Testis (tissue), 3 donors: ENCODE measurements around the gene PRR23B. TPM values are rescaled to one million over a fixed set of nuclear protein-coding genes. Genes with fewer than 3 reads are reported as not detected.
"Not testable (repeated sequence)": the region's sequence is repeated elsewhere in the genome, so short reads cannot be mapped to it uniquely, and the experiment has no call there.

Experiments
- DNase-seq: peaks from one replicate; pipeline ENCODE4 v3.0.0-alpha.2; 2019
- H3K27ac ChIP-seq, 2 donors: fragments of 200-600 bp; sonication (generic); one replicate each; pipeline ENCODE4 v1.5.1; 2019
- H3K27me3 ChIP-seq: fragments of 200-600 bp; sonication (generic); one replicate; pipeline ENCODE4 v1.5.1; 2019
- H3K36me3 ChIP-seq: fragments of 200-600 bp; sonication (generic); one replicate; pipeline ENCODE4 v1.5.1; 2017; ENCODE audit warnings: low read depth; ENCODE audit errors: missing control alignments
- H3K4me1 ChIP-seq: fragments of 200-600 bp; sonication (generic); one replicate; pipeline ENCODE4 v1.5.1; 2019
- H3K4me3 ChIP-seq, 2 donors: fragments of 200-600 bp; sonication (generic); one replicate each; pipeline ENCODE4 v1.5.1; 2017 to 2019
- H3K9me3 ChIP-seq: fragments of 200-600 bp; sonication (generic); one replicate; pipeline ENCODE4 v1.5.1; 2017
- POLR2A ChIP-seq: fragments of 450-650 bp; IDR thresholded peaks from one replicate; pipeline ENCODE4 v1.6.1; 2017; ENCODE audit warnings: antibody characterized with exemption, mild to moderate bottlenecking, moderate library complexity
- WGBS, 2 donors: methylation state at CpG; one replicate each; pipeline ENCODE4 v1.1.5; 2018; 5-methylcytosine and 5-hydroxymethylcytosine counted together
- intact Hi-C: fragments of 100-400 bp; cut with DNase I; formaldehyde crosslinking; loops from one replicate; pipeline ENCODE4 v1.15.1; 2023; ENCODE audit warnings: low total_unique reads
- polyA plus RNA-seq: library from polyadenylated mRNA; stranded (reverse); fragments of 350-450 nt; fragmentation: Illumina TruSeq; extraction: RNeasy Lipid Tissue Mini Kit (QIAGEN cat#74804); gene quantifications from one replicate; pipeline ENCODE4 v1.2.3, GENCODE V29; 2014; ENCODE audit warnings: low read depth, low replicate concordance; ENCODE audit not compliant: insufficient read depth
- total RNA-seq, 2 donors: library from RNA; depleted of rRNA; stranded (reverse); fragments of >200 nt; gene quantifications; one replicate each; pipeline ENCODE4 v1.2.3, GENCODE V29; 2016
- TF ChIP-seq, protein P1 (sequence below), 3 experiments: fragments of 450-650 bp in 2 of 3; fragments of 200-600 bp in 1 of 3; sonication (generic) in 1 of 3; IDR thresholded peaks; one replicate each; pipeline ENCODE4 v1.5.1; 2016 to 2019; ENCODE audit warnings: antibody characterized with exemption in 3 of 3, mild to moderate bottlenecking in 2 of 3, moderate library complexity in 1 of 3

PRR23B gene
- total and polyA plus RNA-seq, 3 donors from 2014 or later, result 0.93 to 3.7 (median 1.8) TPM

- intact Hi-C loops, result no loop called here
- TF ChIP-seq, protein P1, sequence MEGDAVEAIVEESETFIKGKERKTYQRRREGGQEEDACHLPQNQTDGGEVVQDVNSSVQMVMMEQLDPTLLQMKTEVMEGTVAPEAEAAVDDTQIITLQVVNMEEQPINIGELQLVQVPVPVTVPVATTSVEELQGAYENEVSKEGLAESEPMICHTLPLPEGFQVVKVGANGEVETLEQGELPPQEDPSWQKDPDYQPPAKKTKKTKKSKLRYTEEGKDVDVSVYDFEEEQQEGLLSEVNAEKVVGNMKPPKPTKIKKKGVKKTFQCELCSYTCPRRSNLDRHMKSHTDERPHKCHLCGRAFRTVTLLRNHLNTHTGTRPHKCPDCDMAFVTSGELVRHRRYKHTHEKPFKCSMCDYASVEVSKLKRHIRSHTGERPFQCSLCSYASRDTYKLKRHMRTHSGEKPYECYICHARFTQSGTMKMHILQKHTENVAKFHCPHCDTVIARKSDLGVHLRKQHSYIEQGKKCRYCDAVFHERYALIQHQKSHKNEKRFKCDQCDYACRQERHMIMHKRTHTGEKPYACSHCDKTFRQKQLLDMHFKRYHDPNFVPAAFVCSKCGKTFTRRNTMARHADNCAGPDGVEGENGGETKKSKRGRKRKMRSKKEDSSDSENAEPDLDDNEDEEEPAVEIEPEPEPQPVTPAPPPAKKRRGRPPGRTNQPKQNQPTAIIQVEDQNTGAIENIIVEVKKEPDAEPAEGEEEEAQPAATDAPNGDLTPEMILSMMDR (IDR thresholded peaks at IDR 0.05), result no peak
- TF ChIP-seq POLR2A, result no peak
- no peak for DNase-seq
- no peaks in the 10 kb centered on the region for H3K4me1 ChIP-seq
- 63 to 67% methylated on average over 17 to 50 of the region's 50 CpGs for WGBS, 2 donors
- no peak overlapping the region for H3K27ac ChIP-seq
- no peaks in the 10 kb centered on the region for H3K36me3 ChIP-seq
- no peaks in the 10 kb centered on the region for H3K9me3 ChIP-seq
- H3K4me3 ChIP-seq, result peak overlapping the region; percentile 22 to 54
- H3K27me3 ChIP-seq, result no peaks in the 10 kb centered on the region
Observed at GRCh38 chr3:139043554-139044365, 23.0 kb upstream of the PRR23B start.

GRCh38 chr3:139037478-139037877, 16.8 kb upstream of the PRR23B start:
- intact Hi-C loops, result no loop called here
- Histone ChIP-seq H3K4me1 (no peaks in the 10 kb centered on the region), H3K27me3 (no peaks in the 10 kb centered on the region), H3K4me3 (no peak overlapping the region), H3K27ac (no peak overlapping the region), H3K36me3 (no peaks in the 10 kb centered on the region), H3K9me3 (no peaks in the 10 kb centered on the region)
- 89% methylated on average over 6 of the region's 6 CpGs for WGBS, 2 donors
- DNase-seq, result no peak
- TF ChIP-seq, protein P1 (IDR thresholded peaks at IDR 0.05), result no peak
- TF ChIP-seq POLR2A, result no peak

DNA sequence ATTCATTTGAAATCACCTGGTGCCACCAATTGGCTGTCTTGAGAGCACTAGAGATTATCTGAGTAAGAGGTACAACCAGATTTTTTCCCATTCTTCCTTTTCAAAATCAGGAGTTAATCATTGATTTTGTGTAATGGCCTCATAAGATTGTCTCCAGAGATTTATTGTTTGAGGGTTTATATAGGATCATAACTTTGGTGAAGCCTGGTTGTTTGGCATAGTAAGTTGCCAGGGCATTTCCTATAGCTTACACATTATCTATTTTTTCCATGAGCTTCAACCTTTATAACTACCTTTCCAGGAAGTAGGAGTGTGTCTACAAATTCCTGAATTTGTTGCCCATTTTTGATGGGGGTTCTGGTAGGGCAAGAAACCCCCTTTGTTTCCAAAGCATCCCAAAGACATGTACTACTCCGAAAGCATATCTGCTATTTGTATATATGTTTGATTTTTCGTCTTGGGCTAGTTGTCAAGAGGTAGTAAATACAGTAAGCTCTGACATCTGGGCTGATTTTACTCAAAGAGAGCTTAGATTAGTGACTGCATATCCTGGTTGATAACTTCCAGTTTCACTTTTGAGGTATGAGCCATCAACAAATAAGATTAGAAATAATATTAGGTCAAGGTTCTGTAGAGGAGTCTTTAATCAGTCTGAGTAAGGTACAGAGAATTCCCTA, 11.7 kb upstream of the PRR23B start:
- H3K27me3 ChIP-seq, result no peaks in the 10 kb centered on the region
- H3K4me3 ChIP-seq, result no peak overlapping the region
- H3K4me1 ChIP-seq, result no peaks in the 10 kb centered on the region
- H3K27ac ChIP-seq, result no peak overlapping the region
- H3K36me3 ChIP-seq, result no peaks in the 10 kb centered on the region
- H3K9me3 ChIP-seq, result no peaks in the 10 kb centered on the region
- DNase-seq, result no peak
- TF ChIP-seq, protein P1 (IDR thresholded peaks at IDR 0.05), result no peak
- no peak for TF ChIP-seq POLR2A
- WGBS, 2 donors, result 85 to 86% methylated on average over 2 of the region's 2 CpGs
- intact Hi-C loops, result no loop called here

DNA sequence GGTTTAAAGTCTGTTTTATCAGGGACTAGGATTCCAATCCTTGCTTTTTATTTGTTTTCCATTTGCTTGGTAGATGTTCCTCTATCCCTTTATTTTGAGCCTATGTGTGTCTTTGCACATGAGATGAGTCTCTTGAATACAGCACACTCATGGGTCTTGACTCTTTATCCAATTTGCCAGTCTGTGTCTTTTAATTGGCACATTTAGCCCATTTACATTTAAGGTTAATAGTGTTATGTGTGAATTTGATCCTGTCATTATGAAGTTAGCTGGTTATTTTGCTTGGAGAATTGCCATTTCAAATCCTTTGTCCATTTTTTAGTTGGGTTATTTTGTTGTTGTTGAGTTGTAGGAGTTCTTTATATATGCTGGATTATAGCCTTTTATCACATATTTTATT, 9.8 kb upstream of the PRR23B start:
- H3K4me1 ChIP-seq, H3K9me3 ChIP-seq, intact Hi-C loops, H3K27me3 ChIP-seq, DNase-seq, H3K36me3 ChIP-seq, H3K4me3 ChIP-seq, H3K27ac ChIP-seq: not testable (repeated sequence)

DNA sequence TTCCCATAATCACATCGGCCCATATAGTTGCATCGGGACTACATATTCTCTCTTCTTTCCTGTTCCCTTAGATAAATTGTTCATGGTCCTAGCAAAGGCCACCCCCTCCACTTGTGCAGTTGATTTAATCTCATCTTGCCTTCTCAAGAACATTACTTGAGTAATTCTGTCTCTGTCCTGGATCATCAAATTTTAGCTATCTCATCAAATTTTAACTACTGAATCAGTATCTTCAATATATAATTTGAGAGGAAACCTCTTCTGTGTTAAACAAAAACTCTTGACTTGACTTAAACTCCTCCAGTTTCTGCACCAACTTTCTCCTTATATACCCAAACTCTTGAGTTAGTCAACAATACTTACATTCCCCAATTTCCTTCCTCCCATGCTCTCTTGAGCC, 4.2 kb upstream of the PRR23B start:
- WGBS, 2 donors, result 93 to 97% methylated on average over 2 of the region's 2 CpGs
- no peaks in the 10 kb centered on the region for H3K27me3 ChIP-seq
- H3K9me3 ChIP-seq, result no peaks in the 10 kb centered on the region
- no peaks in the 10 kb centered on the region for H3K4me1 ChIP-seq
- DNase-seq, result no peak
- no peak overlapping the region for H3K27ac ChIP-seq
- H3K4me3 ChIP-seq, result no peak overlapping the region
- H3K36me3 ChIP-seq, result no peaks in the 10 kb centered on the region
- TF ChIP-seq, protein P1 (IDR thresholded peaks at IDR 0.05), result no peak
- no peak for TF ChIP-seq POLR2A
- intact Hi-C loops, result no loop called here
